HG02943 (cell line): ENCODE data around the gene CBLB.

Experiments
- ATAC-seq: cut with Tn5 transposase; IDR thresholded peaks from one replicate; pipeline ENCODE4 v1.9.1; 2021; ENCODE audit warnings: mild to moderate bottlenecking, low read depth, moderate library complexity; ENCODE audit not compliant: unreplicated experiment

CBLB gene

DNA sequence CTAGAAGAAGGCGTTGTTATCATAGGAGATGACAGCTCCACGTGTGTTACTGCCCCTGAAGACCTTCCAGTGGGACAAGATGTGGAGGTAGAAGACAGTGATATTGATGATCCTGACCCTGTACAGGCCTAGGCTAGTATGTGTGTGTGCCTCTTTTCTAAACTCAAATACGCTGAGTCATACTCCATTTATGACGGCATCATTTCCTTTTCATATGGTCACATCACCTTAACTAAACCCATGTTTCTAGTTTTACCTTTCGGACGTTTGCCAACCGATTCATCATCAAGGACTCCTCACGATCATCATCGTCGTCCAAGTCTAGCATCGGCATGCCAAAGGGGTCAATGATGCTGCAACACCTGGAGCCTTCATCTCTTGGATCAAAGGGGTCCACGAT is 149.0 kb downstream of the CBLB start:
- ATAC-seq, result no peak

DNA sequence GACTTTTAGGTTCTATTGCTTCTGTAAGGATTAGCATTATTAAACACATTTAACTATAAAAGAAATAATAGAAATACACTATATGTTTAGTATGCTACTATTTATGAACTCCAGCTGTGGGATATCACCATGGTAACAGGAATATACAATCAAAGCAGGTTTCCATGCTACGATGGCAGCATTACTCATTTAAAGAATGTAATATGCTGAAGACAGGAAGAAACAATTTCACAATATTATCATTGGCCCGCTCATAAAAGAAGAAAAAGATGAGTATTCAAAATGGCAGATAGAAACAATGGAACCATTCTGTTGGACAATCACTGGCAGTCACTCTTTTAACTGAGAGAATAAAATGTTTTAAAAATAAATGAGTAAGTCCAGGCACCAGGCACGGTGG is 153.4 kb downstream of the CBLB start:
- ATAC-seq, result no peak

DNA sequence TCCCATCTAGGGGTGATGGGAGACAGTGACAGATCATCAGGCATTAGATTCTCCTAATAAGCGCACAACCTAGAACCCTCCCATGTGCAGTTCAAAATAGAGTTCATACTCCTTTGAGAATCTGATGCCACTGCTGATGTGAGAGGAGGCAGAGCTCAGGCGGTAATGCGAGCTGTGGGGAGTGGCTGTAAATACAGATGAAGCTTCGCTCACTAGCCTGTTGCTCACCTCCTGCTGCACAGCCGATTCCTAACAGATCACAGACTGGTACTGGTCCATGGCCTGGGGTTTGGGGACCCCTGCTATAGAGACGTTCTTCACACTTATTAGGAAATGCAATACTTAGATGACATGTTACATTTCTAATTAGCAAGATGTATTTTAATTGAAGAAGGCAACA is 154.4 kb downstream of the CBLB start:
- ATAC-seq, result no peak

- ATAC-seq, result no peak
Observed at GRCh38 chr3:105708980-105709379, 159.8 kb downstream of the CBLB start.

- ATAC-seq, result no peak
Observed at GRCh38 chr3:105707009-105707408, 161.8 kb downstream of the CBLB start.

DNA sequence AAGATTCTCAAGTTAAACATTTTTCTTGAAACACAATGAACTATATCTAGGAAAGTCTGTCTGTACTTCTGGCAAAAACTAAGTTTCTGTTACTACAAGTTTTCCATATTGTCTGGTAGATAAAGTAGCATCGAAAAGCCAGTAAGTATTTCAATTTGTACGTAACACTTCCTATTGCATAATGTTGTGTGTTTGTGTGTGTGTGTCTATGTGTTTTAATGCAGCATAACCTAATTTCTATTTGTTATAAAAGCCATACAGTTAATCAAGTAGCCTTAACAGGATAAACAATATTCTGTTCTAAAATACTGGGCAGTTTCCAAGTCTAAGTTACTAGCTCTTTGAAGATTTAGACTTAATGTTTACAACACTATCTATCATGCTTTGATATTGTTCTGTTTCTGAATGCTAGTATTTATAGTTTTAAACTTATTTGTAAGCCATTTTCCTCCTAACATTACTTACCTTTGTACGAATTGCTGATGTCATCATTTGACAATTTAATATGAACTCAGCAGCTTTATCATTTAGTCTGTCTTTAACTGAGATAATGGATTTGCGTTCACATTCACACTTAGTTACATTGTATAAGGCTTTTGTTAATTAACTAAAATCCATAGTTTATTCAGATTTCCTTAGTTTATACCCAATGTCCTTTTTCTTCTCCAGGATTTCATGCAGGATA is 163.9 kb downstream of the CBLB start:
- no peak for ATAC-seq

DNA sequence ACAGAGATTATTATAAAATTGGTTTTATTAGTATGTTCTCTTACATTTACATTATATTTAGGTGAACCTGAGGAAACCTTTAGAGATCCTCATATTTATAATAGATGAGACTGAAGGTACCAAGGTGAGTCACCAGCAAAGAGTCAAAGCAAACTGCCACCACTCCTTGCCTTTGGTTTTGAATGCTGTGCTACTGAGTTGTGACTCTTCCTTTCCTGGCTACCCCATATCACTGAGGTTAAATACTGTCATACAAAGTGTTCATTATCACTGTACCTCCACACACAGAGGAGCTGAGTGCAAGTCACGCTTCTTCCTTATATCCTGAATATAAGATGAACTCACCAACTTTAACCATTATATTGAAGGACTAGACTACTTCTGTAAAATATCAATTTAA is 168.2 kb downstream of the CBLB start:
- no peak for ATAC-seq

GRCh38 chr3:105691633-105692032 is 177.2 kb downstream of the CBLB start:
- no peak for ATAC-seq

DNA sequence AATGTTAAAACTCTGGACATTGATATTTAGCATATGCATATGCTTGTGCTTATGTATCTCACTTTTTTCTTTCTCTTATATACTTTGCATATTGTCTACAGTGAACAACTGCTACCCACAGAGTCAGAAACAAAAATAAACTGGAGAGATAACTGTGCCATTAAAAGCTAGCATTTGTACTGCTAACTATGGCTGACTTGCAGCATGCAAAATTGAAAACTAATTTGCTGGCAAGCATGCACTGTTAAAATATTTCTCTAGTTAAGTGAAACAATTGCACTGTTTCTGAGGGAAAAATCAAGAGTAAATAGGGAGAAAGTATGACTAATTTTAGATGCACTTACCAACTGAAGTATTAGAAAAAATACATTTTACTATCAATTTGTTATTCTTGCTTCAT is 177.8 kb downstream of the CBLB start:
- ATAC-seq, result no peak

GRCh38 chr3:105688821-105689220 is 180.0 kb downstream of the CBLB start:
- no peak for ATAC-seq

DNA sequence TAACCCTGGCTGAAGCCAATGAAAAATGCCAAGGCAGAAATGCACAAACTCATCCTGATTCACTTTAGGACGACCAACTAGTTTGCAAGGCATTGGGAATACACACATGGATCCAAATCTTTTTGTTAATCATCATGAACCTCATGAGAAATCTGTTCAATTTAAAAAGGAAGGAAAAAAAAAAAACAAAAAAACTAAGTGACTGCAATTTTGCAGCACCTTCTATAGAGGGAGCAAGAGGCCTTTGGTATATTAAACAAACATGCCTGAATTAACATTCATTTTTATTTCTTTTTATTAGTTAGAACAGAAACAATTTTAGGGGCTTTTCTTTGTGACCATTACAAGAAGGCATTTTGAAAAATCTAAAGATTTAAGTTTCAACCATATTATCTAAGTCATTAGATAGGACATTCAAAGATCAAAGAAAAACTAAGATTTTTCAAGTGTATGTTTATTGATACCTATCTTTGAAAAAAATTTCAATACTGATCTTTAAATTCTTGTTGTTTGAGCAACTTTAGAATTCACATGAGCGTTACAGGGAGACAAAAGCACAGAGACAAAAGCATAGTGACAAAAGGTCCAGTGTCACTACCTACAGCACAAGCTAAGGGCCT is 182.4 kb downstream of the CBLB start:
- ATAC-seq, result no peak

DNA sequence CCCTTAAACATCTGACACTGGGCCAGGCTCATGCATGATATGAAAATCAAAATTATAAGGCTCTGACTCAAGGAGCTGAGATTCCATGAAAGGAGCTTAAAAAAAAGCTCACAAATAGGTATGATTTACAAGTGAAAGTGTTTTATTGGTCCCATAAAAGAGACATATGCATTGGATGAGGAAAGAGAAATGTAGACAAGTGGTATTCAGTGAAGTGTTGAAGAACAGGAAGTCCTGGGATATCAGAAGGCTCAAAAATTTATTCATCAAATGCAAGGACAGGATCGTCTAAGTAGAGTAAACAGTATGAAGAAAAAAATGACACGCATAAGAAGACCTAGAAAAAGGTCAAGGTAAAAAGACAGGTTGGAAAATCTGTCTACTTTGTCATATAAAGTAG is 188.9 kb downstream of the CBLB start:
- ATAC-seq, result no peak

DNA sequence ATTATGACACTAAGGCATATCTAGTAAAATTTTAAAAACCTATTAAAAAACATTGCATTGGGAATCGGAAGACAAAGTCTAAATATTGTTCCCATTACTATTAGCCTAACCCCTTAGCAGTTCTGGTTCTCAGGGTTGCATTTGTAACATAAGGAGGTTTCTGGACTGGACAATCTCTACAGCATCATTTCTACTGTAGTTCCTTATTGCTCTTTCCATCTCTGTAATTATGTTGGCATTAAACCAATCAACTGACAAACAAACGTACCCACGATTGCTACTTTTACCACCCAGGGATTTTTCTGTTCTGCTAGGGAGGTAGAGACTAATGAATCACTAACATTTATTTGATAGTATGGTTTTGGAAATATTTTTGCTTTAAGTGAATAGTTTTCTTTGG is 190.8 kb downstream of the CBLB start:
- ATAC-seq, result no peak

- no peak for ATAC-seq
Observed at GRCh38 chr3:105676621-105677300, 192.1 kb downstream of the CBLB start.

DNA sequence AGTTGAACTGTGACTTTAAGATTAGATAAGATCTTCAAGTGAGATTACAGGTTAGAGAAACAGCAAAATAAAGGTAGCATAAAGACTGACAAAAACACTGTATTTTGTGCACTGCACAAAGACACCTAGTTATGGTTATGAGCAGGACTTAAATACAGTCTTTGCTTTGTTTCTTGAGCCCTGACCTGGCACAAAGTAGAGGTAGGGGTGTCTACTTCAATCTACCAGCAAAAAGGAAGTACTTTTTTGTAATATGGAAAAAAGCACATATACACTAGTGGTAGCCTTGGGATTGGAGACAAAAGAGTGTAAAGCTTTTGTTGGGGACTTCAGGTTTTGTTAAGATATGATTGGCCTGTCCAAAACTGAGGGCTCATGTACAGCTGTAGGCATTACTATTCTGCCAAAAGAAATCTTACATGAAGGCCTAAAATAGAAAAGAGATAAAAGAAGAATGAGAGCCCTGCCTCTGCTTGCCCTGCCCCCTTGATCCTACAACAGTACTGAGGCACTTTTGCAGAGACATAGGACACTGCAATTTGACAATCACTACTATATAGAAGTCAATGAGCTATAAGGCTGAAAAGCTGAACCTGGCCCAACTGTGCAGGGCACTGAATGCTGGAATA is 194.3 kb downstream of the CBLB start:
- no peak for ATAC-seq

- no peak for ATAC-seq
Observed at GRCh38 chr3:105672996-105673395, 195.8 kb downstream of the CBLB start.

DNA sequence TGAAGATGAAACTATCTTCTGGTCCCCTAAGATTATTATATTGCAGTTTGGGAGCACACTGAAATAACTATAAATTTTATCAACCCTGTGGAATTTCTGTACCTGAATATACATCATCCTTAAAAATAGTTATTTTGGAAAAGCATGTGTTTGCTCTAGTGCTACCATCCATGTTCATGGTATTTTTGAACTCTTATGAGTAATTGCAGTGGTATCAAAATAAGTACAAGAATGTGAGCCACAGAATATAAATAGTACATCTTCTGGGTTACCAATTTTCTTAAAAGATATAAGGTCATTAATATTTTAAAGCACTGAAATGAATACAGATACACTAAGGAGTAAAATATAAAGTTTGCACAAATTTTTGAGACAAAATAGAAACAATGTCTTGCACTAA is 206.5 kb downstream of the CBLB start:
- ATAC-seq, result no peak

DNA sequence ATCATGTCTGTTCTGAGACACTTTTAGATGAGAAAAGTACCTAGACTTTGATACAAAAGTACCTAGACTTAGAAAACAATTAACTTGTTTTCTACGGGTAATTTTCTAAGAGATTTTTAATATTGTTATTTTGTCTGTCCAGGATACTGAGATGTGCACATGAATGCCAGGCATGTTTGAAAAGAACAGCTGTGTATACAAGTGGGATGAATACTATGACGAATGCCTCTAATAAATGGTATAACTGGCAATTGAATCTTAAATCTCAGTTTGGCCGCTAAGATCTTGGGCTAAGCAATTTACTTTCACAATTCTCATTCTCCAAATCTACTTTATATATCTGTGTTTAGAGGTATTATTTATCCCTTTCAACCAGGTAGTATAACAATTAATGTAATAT is 207.4 kb downstream of the CBLB start:
- no peak for ATAC-seq

- ATAC-seq, result no peak
Observed at GRCh38 chr3:105656651-105657504, 211.9 kb downstream of the CBLB start.

DNA sequence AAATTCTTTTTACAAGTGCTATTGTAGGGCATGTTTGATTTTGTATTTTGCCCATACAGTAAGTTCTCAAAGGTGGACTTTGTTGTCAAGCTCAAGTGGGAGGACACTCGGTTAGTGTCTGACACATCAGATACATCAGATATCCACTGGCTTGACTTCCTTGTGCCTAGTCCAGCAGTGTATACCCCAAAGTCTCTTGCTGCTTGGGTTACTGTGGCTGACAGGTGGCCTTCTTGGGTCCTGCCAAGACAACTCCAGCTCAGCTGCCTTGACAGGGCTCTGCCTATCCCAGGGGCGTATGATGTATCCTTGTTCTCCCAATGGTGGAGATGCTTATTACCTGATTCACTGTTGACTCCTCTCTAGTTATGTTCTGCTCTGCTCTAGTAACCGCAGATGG is 214.9 kb downstream of the CBLB start:
- no peak for ATAC-seq

DNA sequence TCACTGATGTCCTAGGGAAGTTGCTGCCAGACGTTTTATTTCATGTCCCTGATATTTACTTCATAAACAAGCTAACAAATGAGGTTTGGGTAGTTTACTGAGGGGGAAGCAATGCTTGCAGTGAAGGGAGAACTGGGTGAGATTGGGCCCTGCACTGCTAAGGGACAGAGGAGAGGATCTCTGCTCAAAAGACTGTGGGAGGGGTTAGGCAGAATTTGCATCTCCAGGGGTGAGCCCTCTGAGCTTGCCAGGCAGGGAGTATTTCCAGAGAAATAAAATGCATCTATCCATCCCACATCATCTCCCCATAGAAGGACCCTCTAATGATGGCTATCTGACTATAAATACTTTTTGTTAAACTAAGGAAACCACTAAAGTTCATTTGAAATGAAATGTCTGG is 215.6 kb downstream of the CBLB start:
- ATAC-seq, result no peak
